HG03558 (cell line): Measurements from ENCODE around the gene SMARCC2.

Experiments used
- ATAC-seq: cut with Tn5 transposase; IDR thresholded peaks from one replicate; pipeline ENCODE4 v1.9.1; 2021; ENCODE audit warnings: moderate number of reproducible peaks; ENCODE audit not compliant: unreplicated experiment; ENCODE audit errors: extremely low read depth

Gene SMARCC2

DNA sequence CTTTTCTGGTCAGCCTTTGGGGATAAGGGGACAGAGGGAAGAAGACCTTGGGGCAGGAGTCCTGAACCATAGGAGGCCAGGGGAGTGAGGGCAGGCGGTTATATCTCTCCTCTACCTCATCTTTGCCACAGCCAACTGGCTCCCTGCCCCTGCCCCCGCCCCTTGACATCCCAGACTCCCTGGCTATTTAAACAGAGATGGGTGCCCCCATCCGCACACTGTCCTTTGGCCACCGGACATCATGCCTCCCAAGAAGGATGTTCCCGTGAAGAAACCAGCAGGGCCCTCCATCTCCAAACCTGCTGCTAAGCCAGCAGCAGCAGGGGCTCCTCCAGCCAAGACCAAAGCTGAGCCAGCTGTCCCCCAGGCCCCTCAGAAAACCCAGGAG lies 35.6 kb downstream of the SMARCC2 start:
- no peak for ATAC-seq

DNA sequence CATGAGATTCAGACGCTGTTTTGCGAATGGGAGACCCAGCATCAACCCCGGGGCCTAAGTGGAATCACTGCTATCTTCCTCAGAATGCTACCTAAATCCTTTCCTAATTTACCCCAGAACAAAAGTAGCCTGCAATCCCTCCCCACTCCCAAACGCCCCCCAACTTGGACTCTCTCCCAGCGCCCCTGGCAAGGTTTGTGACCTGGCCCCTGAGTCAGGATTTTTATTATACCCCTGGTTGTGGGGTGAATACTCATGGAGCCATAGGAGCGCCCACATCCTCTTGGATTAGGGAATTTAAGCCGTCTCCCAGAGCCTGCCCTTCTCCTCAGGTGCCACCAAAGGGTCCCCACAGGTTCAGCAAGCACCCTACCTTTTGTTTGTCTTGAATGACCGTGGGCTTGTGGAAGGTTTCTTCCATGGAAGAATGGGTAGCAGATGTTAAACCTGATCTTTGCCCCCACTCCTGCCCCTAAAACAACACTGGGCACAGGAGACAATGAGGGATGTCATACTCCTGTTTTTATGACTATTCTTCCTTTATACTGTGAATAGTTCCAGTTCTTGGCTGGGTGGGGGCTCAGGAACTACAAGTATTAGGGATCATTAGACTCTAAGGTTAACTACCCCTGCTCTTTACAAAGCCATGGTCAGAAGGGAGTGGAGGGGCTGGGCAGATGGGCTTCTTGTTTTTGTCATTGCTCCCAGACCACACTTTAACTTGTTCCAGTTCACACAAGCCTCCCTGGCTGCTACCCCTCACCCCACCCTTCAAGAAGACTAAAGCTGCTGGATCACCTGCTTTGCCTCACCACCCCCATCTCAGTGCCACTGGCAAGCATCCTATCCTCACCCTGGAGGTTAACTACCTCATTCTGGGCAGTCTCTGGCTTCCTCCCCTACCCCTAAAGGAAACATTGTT lies 36.3 kb downstream of the SMARCC2 start:
- ATAC-seq: no peak

GRCh38 chr12:56152132-56152755 lies 37.0 kb downstream of the SMARCC2 start, which contains the start of gene MYL6B:
MYL6B (plus strand) TSS chr12:56152587; CDS start chr12:56153919, 1,332 bp downstream.
- peak; percentile 80 for ATAC-seq

- no peak for ATAC-seq
These were observed 37.6 kb downstream of the SMARCC2 start for GRCh38 chr12:56151672-56152131.

DNA sequence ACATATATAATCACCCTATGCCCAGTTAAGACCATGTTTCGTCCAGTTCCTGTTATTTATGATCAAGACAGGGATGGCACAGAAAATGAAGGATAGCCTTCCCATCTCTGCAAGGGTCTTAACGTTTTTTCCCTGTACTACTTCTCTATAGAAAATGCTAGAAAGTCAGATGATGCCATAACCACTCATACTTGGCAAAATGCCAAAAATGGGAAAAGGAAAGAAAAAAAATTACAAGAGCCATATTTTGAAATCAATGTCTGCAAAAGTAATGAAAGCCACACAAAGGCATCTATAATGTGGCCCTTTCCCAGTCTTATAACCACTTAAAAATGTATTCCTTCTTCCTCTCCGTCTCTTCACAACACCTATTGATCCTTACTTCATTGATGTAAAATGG lies 38.7 kb downstream of the SMARCC2 start:
- no peak for ATAC-seq

- ATAC-seq: no peak
These were observed 42.5 kb downstream of the SMARCC2 start for GRCh38 chr12:56146492-56147460.

DNA sequence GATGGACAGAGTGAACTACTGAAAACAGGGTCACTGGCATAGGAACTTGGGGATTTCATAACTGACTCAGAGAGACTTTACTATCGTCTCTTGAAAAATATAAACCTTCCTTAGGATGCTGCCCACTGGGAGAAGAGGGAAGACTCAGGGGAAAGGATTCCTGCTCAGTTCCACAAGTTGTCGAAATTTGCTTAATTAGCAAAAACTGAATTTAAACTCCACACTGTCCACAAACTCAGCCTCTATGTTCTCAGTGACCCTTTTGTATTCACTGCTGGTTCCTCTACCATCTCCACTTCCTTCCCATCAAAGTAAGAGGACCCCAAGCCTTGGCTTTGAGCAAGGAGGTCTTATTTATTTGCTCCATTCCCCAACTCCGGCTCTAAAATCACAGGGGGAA lies 44.1 kb downstream of the SMARCC2 start:
- ATAC-seq: no peak

DNA sequence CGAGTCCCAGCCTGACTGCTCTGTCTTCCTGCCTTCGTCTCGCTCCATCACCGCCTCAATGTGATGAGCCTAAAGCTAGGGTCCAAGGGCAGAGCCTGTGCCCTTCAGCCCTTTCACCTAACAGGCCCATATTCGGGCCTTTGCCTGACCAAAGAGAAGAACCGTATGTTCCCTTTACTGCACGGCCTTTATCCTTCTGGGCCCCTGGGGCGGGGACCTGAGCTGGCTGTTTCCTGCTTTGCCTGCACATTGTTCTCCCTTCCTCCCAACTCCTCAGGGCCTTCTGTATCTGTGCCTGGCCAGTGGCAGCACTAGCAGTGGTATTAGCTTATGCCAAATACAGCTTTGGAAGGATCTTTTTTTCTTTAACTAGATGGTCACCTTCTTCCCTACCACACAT lies 45.4 kb downstream of the SMARCC2 start:
- ATAC-seq: no peak

- ATAC-seq: no peak
These were observed 46.1 kb downstream of the SMARCC2 start for GRCh38 chr12:56143217-56143616.

- no peak for ATAC-seq
These were observed 47.1 kb downstream of the SMARCC2 start for GRCh38 chr12:56141946-56142784.

- no peak for ATAC-seq
These were observed 51.3 kb downstream of the SMARCC2 start for GRCh38 chr12:56137853-56138571.

DNA sequence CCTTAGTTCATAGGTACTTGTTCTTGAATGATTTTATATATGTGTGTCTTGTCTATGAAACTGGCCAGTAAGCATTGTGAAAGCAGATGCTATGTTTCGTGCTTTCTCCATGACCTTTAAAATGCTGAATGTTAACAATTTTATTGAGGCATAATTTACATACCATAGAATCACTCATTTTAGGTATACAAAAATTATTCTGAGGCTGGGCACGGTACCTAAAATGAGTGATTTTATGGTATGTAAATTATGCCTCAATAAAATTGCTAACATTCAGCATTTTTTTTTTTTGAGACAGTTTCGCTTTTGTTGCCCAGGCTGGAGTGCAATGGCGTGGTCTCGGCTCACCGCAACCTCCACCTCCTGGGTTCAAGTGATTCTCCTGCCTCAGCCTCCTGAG lies 54.4 kb downstream of the SMARCC2 start:
- no peak for ATAC-seq

DNA sequence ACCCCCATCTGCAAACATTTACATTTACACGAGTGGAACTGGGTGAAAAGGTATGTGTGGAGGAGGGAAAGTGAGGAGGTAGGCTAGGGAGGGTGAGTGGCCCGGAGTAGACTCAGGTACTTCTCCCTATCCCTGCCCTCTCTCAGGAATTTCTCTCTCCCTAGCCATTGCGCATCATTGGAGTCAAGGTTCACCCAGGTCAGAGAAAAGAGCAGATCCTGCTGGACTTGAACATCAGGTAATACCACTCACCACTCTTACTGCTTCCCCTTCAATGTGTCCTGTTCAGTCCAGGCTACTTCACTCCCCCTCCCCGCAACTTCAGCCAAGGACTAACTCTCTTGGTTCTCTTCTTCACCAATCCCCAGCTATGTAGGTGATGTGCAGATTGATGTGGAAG lies 58.4 kb downstream of the SMARCC2 start:
- no peak for ATAC-seq

DNA sequence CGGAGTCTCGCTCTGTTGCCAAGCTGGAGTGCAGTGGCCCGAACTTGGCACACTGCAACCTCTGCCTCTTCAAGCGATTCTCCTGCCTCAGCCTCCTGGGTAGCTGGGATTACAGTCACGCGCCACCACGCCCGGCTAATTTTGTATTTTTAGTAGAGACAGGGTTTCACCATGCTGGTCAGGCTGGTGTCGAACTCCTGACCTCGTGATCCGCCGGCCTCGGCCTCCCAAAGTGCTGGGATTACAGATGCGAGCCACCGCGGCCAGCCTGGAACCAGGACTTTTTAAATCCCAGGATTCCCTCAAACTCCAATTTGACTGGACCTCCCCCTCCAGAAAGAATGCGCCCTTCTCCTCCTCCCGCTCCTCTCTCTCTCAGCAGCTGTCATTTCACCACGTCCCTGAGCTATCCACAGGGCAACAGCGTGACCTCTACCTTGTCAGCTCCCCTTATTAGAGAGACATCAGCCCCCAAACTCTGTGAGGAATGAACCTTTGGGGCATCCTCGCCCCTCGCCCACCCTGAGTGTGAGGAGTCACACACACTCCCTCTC lies 59.3 kb downstream of the SMARCC2 start:
- no peak for ATAC-seq

DNA sequence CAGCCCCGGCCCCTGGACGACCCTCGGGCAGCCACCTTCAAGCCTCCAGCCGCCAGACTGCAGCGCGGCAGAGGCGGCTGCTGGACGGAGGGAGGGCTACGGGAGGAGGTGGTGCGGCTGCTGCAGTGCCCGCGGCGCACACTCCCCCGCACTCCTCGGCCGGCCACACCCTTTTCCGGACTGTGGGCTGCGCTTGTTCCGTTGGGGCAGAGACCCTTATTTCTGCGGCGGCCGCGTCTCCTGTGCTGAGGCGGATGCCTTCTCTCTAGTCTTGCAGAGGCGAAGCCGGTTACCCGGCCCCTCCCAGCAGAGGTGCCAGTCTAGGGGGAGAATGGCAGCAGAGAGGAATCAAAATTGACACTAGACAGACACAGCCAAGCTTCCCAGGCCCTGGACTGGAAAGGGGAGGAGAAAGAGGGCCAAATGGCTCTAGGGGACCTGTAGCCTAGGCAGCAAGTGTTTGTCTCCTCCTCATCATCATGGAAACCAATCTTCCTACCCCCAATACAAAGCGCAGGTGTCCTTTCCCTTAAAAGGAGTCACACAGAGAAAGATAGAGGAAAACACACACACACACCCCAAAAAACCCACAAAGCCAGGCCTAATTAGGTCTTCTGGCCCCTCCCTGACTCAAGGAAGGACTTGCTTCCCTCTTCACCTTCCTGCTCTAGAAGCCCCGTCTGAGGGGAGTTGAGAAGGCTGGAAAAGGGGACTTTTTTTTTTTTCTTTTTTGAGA lies 59.9 kb downstream of the SMARCC2 start:
- no peak for ATAC-seq

DNA sequence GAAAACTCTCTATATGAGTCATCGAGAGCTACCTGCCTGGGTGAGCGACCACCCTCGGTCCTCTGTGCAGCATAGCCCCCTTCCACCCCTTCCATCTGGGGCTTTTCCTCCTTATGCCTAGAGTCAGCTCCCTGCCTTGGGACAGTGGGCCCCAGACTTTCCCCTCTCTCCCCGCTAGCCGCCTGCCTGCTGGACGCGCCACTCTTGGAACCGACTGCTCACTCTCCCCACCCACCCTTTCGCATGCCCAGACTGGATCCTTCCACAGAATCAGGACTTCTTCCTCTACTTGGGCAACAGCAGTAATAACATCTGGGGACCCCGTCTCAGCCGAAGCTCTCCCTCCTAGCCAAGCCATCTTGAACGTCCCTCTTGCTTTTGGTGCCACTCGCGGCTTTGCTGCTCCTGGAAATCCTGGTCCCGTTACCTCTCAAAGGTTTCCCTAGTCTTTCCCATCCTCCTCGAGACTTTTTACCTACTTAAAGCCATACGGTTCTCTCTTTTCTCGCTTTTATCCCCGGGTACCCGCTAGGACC lies 60.5 kb downstream of the SMARCC2 start:
- no peak for ATAC-seq

GRCh38 chr12:56127888-56128669 lies 61.2 kb downstream of the SMARCC2 start, which contains the start of gene ESYT1:
ESYT1 (plus strand) TSS chr12:56128267; CDS start chr12:56128320, 53 bp downstream.
- ATAC-seq: peak; percentile 56
